HepG2 (cell line): ENCODE data around the gene SOAT2. TPM values are rescaled to one million over a fixed set of nuclear protein-coding genes. Genes with fewer than 3 reads are reported as not detected.

ENCODE experiments used
- ARID3A ChIP-seq: IDR thresholded peaks from 2 replicates; pipeline ENCODE4 v1.6.1; 2012; ENCODE audit warnings: low read depth, low read length, improper control_type of control experiment
- BCL6 ChIP-seq: IDR thresholded peaks from 2 replicates; pipeline ENCODE4 v1.6.1; 2016; ENCODE audit warnings: missing genetic modification reagents, missing compliant biosample characterization
- BHLHE40 ChIP-seq: IDR thresholded peaks from 2 replicates; pipeline ENCODE4 v1.6.1; 2011; ENCODE audit warnings: low read length, improper control_type of control experiment
- FOXC1 ChIP-seq: sonication (generic); formaldehyde crosslinking; IDR thresholded peaks from 2 replicates; pipeline ENCODE4 v1.8.0; 2022; ENCODE audit warnings: mild to moderate bottlenecking, missing genetic modification reagents, borderline replicate concordance
- GATAD1 ChIP-seq: IDR thresholded peaks from 2 replicates; pipeline ENCODE4 v1.6.1; 2016; ENCODE audit warnings: missing genetic modification reagents, missing compliant biosample characterization
- HIVEP1 ChIP-seq: sonication (generic); formaldehyde crosslinking; IDR thresholded peaks from 2 replicates; pipeline ENCODE4 v1.4.0; 2020; ENCODE audit warnings: mild to moderate bottlenecking, missing genetic modification reagents
- HMGXB4 ChIP-seq, 2 experiments: sonication (generic) in 1 of 2; formaldehyde crosslinking in 1 of 2; IDR thresholded peaks; 2 replicates each; pipeline versions ENCODE4 v1.4.0 to v1.6.1; 2018 to 2020; ENCODE audit warnings: missing genetic modification reagents in 2 of 2, borderline replicate concordance in 1 of 2, low read depth in 1 of 2, mild to moderate bottlenecking in 1 of 2, missing biosample characterization in 1 of 2
- IKZF5 ChIP-seq: IDR thresholded peaks from 2 replicates; pipeline ENCODE4 v1.6.1; 2018; ENCODE audit warnings: missing genetic modification reagents, mild to moderate bottlenecking, missing compliant biosample characterization
- KDM3A ChIP-seq: IDR thresholded peaks from 2 replicates; pipeline ENCODE4 v1.6.1; 2018; ENCODE audit warnings: low read depth, missing compliant biosample characterization
- KLF9 ChIP-seq: IDR thresholded peaks from 2 replicates; pipeline ENCODE4 v1.6.1; 2016; ENCODE audit warnings: low read depth
- NFYB ChIP-seq: sonication (generic); formaldehyde crosslinking; IDR thresholded peaks from 2 replicates; pipeline ENCODE4 v1.4.0; 2020; ENCODE audit warnings: missing genetic modification reagents
- PATZ1 ChIP-seq: sonication (generic); formaldehyde crosslinking; IDR thresholded peaks from 2 replicates; pipeline ENCODE4 v1.4.0; 2020; ENCODE audit warnings: missing genetic modification reagents
- RXRB ChIP-seq: IDR thresholded peaks from 2 replicates; pipeline ENCODE4 v1.6.1; 2016; ENCODE audit warnings: borderline replicate concordance, missing genetic modification reagents, missing compliant biosample characterization
- SIN3A ChIP-seq: IDR thresholded peaks from 2 replicates; pipeline ENCODE4 v1.6.1; 2011; ENCODE audit warnings: low read depth, mild to moderate bottlenecking, control low read depth, low read length, borderline replicate concordance
- SNRNP70 ChIP-seq: fragments of 200-400 bp; formaldehyde crosslinking; IDR thresholded peaks from 2 replicates; pipeline ENCODE4 v1.6.1; 2017; ENCODE audit warnings: mild to moderate bottlenecking, low read depth, low read length, moderate library complexity
- SOX6 ChIP-seq, 2 experiments: fragments of 450-650 bp in 1 of 2; sonication (generic) in 1 of 2; formaldehyde crosslinking in 1 of 2; IDR thresholded peaks; 2 replicates each; pipeline versions ENCODE4 v1.4.0 to v1.6.1; 2017 to 2020; ENCODE audit warnings: antibody characterized with exemption in 1 of 2, mild to moderate bottlenecking in 1 of 2, missing genetic modification reagents in 1 of 2
- YEATS2 ChIP-seq: sonication (generic); formaldehyde crosslinking; IDR thresholded peaks from 2 replicates; pipeline ENCODE4 v1.4.0; 2020; ENCODE audit warnings: missing genetic modification reagents, borderline replicate concordance
- ZFP90 ChIP-seq: sonication (generic); formaldehyde crosslinking; IDR thresholded peaks from 2 replicates; pipeline ENCODE4 v1.8.0; 2022; ENCODE audit warnings: missing genetic modification reagents, mild to moderate bottlenecking, inconsistent platforms, borderline replicate concordance
- ZNF576 ChIP-seq: sonication (generic); formaldehyde crosslinking; IDR thresholded peaks from 2 replicates; pipeline ENCODE4 v1.4.0; 2020; ENCODE audit warnings: mild to moderate bottlenecking, missing genetic modification reagents
- ZNF775 ChIP-seq: sonication (generic); formaldehyde crosslinking; IDR thresholded peaks from 2 replicates; pipeline ENCODE4 v1.4.0; 2020; ENCODE audit warnings: missing genetic modification reagents, mild to moderate bottlenecking, moderate library complexity, borderline replicate concordance
- ZNF792 ChIP-seq: IDR thresholded peaks from 2 replicates; pipeline ENCODE4 v1.6.1; 2016
- ZSCAN21 ChIP-seq: sonication (generic); formaldehyde crosslinking; IDR thresholded peaks from 2 replicates; pipeline ENCODE4 v1.8.0; 2022; ENCODE audit warnings: mild to moderate bottlenecking, missing genetic modification reagents, moderate library complexity, borderline replicate concordance
- polyA plus RNA-seq, 8 experiments: library from polyadenylated mRNA; depleted of rRNA in 3 of 8; stranded (reverse) in 7 of 8; unstranded in 1 of 8; fragments of >200 nt; fragmentation: Illumina TruSeq in 4 of 8; extraction: Trizol in 4 of 8; gene quantifications; 2 replicates each; pipeline versions ENCODE4 v1.2.1 to v1.2.3, GENCODE V29; 2011 to 2016; ENCODE audit warnings: low read depth in 4 of 8, missing spikeins in 1 of 8, mixed read lengths in 1 of 8; ENCODE audit not compliant: insufficient read depth in 1 of 8
- total RNA-seq, 5 experiments: library from RNA; depleted of rRNA; stranded (reverse); fragments of >200 nt; fragmentation: Illumina TruSeq; extraction: Trizol; gene quantifications; 2 replicates each; pipeline ENCODE4 v1.2.3, GENCODE V29; 2016; ENCODE audit warnings: low read depth in 1 of 5

SOAT2 gene
- total and polyA plus RNA-seq, 2 of the 13 experiments (the other 11 are each of a cell fraction or from before 2014, with no cell fraction given): 14.9 to 108 TPM

GRCh38 chr12:53079226-53080117 is 23.8 kb upstream of the SOAT2 start, which contains the start of gene SPRYD3 (continued):
- peak; percentile 71 for TF ChIP-seq PATZ1 (CRISPR knock-in tag)
- TF ChIP-seq BHLHE40: no peak
- TF ChIP-seq KDM3A (CRISPR knock-in tag): peak; percentile 63; the same call in 1 of the 2 replicates
- peak; percentile 82 for TF ChIP-seq YEATS2 (CRISPR knock-in tag)
- TF ChIP-seq IKZF5 (CRISPR knock-in tag): no peak
- TF ChIP-seq SNRNP70: no peak
- peak; percentile 48; the same call in 1 of the 2 replicates for TF ChIP-seq ZNF792 (CRISPR knock-in tag)
- no peak for TF ChIP-seq BCL6 (CRISPR knock-in tag)
- no peak for TF ChIP-seq ZSCAN21 (CRISPR knock-in tag)
- TF ChIP-seq NFYB: peak; percentile 99
- 0 out of 2 replicates have a peak, but pooled peaks have one; percentile 24 for TF ChIP-seq SIN3A
- no peak; the same call in 1 of the 2 replicates for TF ChIP-seq HIVEP1
- no peak for TF ChIP-seq ZNF576
- TF ChIP-seq GATAD1 (CRISPR knock-in tag): peak; percentile 66
- peak in 1 of 2 experiments; percentile 18; a peak in 1 of 4 replicates for TF ChIP-seq HMGXB4 (CRISPR knock-in tag; IDR thresholded peaks at IDR 0.05; ENCODE audit: borderline replicate concordance in 1 of 2, low read depth in 1 of 2)
- peak; percentile 81; the same call in 1 of the 2 replicates for TF ChIP-seq KLF9 (CRISPR knock-in tag)
- TF ChIP-seq FOXC1 (CRISPR knock-in tag): no peak
- TF ChIP-seq ARID3A: no peak
- TF ChIP-seq ZFP90 (CRISPR knock-in tag): no peak; the same call in 1 of the 2 replicates
- TF ChIP-seq SOX6 (IDR thresholded peaks at IDR 0.05): no peak
- peak; percentile 24; the same call in 1 of the 2 replicates for TF ChIP-seq SOX6 (CRISPR knock-in tag; IDR thresholded peaks at IDR 0.05)
- 0 out of 2 replicates have a peak, but pooled peaks have one; percentile 43 for TF ChIP-seq RXRB
- TF ChIP-seq ZNF775: no peak
